GM23338 (cell line): ENCODE measurements around the gene SORBS1.

Source experiments
- CTCF ChIP-seq, 2 experiments: fragments of 200-600 bp in 1 of 2; sonication (generic) in 1 of 2; conservative IDR thresholded peaks; 2 replicates each; pipeline versions ENCODE4 v1.5.1 to v1.6.1; 2016 to 2017; ENCODE audit warnings: antibody characterized with exemption in 2 of 2, low read depth in 2 of 2, mild to moderate bottlenecking in 2 of 2, moderate library complexity in 1 of 2
- EZH2 ChIP-seq: fragments of 200-600 bp; sonication (generic); IDR thresholded peaks from one replicate; pipeline ENCODE4 v1.8.0; 2017; ENCODE audit warnings: antibody characterized with exemption, mild to moderate bottlenecking, low read depth; ENCODE audit not compliant: unreplicated experiment
- POLR2AphosphoS5 ChIP-seq: IDR thresholded peaks from 2 replicates; pipeline ENCODE4 v1.6.1; 2016; ENCODE audit warnings: antibody characterized with exemption, low read depth
- REST ChIP-seq: IDR thresholded peaks from one replicate; pipeline ENCODE4 v1.6.1; 2018; ENCODE audit warnings: antibody characterized with exemption; ENCODE audit not compliant: unreplicated experiment

GRCh38 chr10:95457319-95457886, 103.8 kb downstream of the SORBS1 start:
- TF ChIP-seq EZH2 = no peak
- TF ChIP-seq CTCF (conservative IDR thresholded peaks at IDR 0.05; ENCODE audit: low read depth in 2 of 2) = no peak
- TF ChIP-seq REST = no peak
- no peak for TF ChIP-seq POLR2AphosphoS5
